HCT116 (cell line): ENCODE data around the gene CEACAM1.

Source experiments
- EZH2 ChIP-seq: fragments of 200-600 bp; sonication (generic); IDR thresholded peaks from 2 replicates; pipeline ENCODE4 v1.6.1; 2017; ENCODE audit warnings: antibody characterized with exemption, mixed run types
- POLR2AphosphoS5 ChIP-seq: IDR thresholded peaks from 2 replicates; pipeline ENCODE4 v1.6.1; 2011; ENCODE audit warnings: mild to moderate bottlenecking, low read depth, low read length, moderate library complexity
- SP1 ChIP-seq: IDR thresholded peaks from 2 replicates; pipeline ENCODE4 v1.6.1; 2012; ENCODE audit warnings: low read depth
- TF ChIP-seq, protein P1 (sequence below), 3 experiments: fragments of 200-600 bp in 1 of 3; sonication (generic) in 1 of 3; IDR thresholded peaks in 2 of 3; conservative IDR thresholded peaks in 1 of 3; 2 replicates each; pipeline ENCODE4 v1.5.1; 2012 to 2017; ENCODE audit warnings: low read depth in 2 of 3, low read length in 2 of 3, antibody characterized with exemption in 1 of 3, borderline replicate concordance in 1 of 3, control low read depth in 1 of 3, mild to moderate bottlenecking in 1 of 3, mixed read lengths in 1 of 3, mixed run types in 1 of 3, moderate library complexity in 1 of 3; ENCODE audit not compliant: insufficient read depth in 1 of 3

DNA sequence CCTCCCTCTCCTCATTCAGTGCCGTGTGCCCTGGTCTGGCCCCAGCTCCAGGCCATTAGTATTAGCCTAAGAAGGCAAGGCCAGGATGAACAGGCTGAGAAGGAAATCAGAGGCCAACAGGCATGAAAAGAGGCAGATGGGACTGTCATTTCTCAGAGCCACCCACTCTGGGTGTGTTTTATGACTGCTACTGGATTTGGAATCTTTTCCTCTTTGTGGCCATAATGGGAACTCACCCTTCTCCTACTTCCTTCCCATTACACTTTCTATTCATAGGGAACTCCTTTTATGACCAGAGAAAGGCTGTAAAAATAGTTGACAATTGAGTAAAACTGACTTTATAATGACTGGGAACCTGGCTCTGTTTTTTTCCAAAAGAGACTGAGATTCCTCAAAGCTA is 48.7 kb upstream of the CEACAM1 start:
- TF ChIP-seq POLR2AphosphoS5 (no peak), EZH2 (no peak), SP1 (no peak)
- TF ChIP-seq, protein P1, sequence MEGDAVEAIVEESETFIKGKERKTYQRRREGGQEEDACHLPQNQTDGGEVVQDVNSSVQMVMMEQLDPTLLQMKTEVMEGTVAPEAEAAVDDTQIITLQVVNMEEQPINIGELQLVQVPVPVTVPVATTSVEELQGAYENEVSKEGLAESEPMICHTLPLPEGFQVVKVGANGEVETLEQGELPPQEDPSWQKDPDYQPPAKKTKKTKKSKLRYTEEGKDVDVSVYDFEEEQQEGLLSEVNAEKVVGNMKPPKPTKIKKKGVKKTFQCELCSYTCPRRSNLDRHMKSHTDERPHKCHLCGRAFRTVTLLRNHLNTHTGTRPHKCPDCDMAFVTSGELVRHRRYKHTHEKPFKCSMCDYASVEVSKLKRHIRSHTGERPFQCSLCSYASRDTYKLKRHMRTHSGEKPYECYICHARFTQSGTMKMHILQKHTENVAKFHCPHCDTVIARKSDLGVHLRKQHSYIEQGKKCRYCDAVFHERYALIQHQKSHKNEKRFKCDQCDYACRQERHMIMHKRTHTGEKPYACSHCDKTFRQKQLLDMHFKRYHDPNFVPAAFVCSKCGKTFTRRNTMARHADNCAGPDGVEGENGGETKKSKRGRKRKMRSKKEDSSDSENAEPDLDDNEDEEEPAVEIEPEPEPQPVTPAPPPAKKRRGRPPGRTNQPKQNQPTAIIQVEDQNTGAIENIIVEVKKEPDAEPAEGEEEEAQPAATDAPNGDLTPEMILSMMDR (IDR thresholded peaks at IDR 0.05 in 2 of 3, conservative IDR thresholded peaks at IDR 0.05 in 1 of 3; ENCODE audit: borderline replicate concordance in 1 of 3, insufficient read depth in 1 of 3, low read depth in 2 of 3, low read length in 2 of 3), result no peak
